Spleen (tissue), 7 donors: ENCODE results near the gene HAGH.

Experiments
- CTCF ChIP-seq, 11 experiments: fragments of 200-600 bp in 7 of 11; fragments of 450-650 bp in 4 of 11; sonication (generic) in 4 of 11; IDR thresholded peaks in 8 of 11; conservative IDR thresholded peaks in 3 of 11; 1 replicate in 7 of 11; 2 replicates in 4 of 11; pipeline versions ENCODE4 v1.4.0 to v1.8.0; 2016 to 2021; ENCODE audit warnings: antibody characterized with exemption in 11 of 11, inconsistent platforms in 4 of 11, mild to moderate bottlenecking in 1 of 11
- POLR2A ChIP-seq, 3 donors: fragments of 450-650 bp; IDR thresholded peaks; one replicate each; pipeline ENCODE4 v1.5.1; 2017; ENCODE audit warnings: antibody characterized with exemption in 3 of 3, mild to moderate bottlenecking in 1 of 3
- donor health status: DM: no; HTN: no; CAD: no; lungs with moderate emphysema.
- donor health status: DM: no; HTN: no; CAD: no.
- donor health status: DM: no; HTN: no; CAD: no.

- TF ChIP-seq POLR2A (IDR thresholded peaks at IDR 0.05) (no peak), CTCF (IDR thresholded peaks at IDR 0.05 in 8 of 11, conservative IDR thresholded peaks at IDR 0.05 in 3 of 11) (no peak)
These were observed 25.2 kb upstream of the HAGH start for GRCh38 chr16:1851793-1852192.
